Measurements from ENCODE around the gene EDNRB. TPM values are rescaled to one million over a fixed set of nuclear protein-coding genes. Genes with fewer than 3 reads are reported as not detected.

The EDNRB gene
- total RNA-seq, 1 experiment from 2014 or later, result 0.22 TPM

GRCh38 chr13:77966671-77967070 is 48.0 kb upstream of the EDNRB start:
- Histone ChIP-seq H3K9ac (ENCODE audit: low read length) (no peak overlapping the region), H3K27me3 (ENCODE audit: insufficient read depth, low read length) (no peaks in the 10 kb centered on the region), H3K9me2 (ENCODE audit: insufficient read depth) (no peaks in the 10 kb centered on the region), H3K79me2 (ENCODE audit: insufficient read depth, low read length) (no peaks in the 10 kb centered on the region), H3K4me1 (ENCODE audit: control insufficient read depth in 1 of 2, insufficient read depth in 2 of 2, low read length in 2 of 2) (no peaks in the 10 kb centered on the region), H3K27ac (ENCODE audit: low read depth, low read length) (no peak overlapping the region), H3K4me2 (ENCODE audit: low read length) (no peak overlapping the region), H3K9me3 (ENCODE audit: control insufficient read depth in 1 of 2, insufficient read depth in 1 of 2, low read depth in 1 of 2, low read length in 2 of 2) (no peaks in the 10 kb centered on the region; a peak in 1 of 4 replicates), H4K20me1 (ENCODE audit: insufficient read depth) (no peaks in the 10 kb centered on the region), H3K4me3 (replicated peaks in 1 of 2; ENCODE audit: low read depth in 1 of 2, low read length in 2 of 2) (no peak overlapping the region), H3K36me3 (ENCODE audit: control insufficient read depth in 1 of 2, insufficient read depth in 2 of 2, low read length in 2 of 2) (no peaks in the 10 kb centered on the region), H2AFZ (ENCODE audit: low read depth, low read length, poor library complexity, severe bottlenecking) (no peak overlapping the region)
- ChIA-PET RAD21 (ENCODE audit: low non-redundant PET in 1 of 2, low total read pairs in 2 of 2, uncharacterized antibody in 2 of 2, unreplicated experiment in 2 of 2) (no interaction called here), CTCF (no interaction called here), POLR2A (no interaction called here)
- no TSS peak for BruUV-seq (replicated peaks)
- ATAC-seq (no peak), DNase-seq (ENCODE audit: low read depth, low spot score) (no peak)
- intact Hi-C loops (cut with micrococcal nuclease), result no loop called here
- TF ChIP-seq POLR2AphosphoS5 (IDR thresholded peaks at IDR 0.05; ENCODE audit: low read depth, low read length), result no peak
- no peak for TF ChIP-seq ZNF274 (IDR thresholded peaks at IDR 0.05; ENCODE audit: low read depth, low read length)

- Histone ChIP-seq H3K4me1 (ENCODE audit: control insufficient read depth in 1 of 2, insufficient read depth in 2 of 2, low read length in 2 of 2) (no peaks in the 10 kb centered on the region), H3K9ac (ENCODE audit: low read length) (no peak overlapping the region), H3K9me3 (ENCODE audit: control insufficient read depth in 1 of 2, insufficient read depth in 1 of 2, low read depth in 1 of 2, low read length in 2 of 2) (peaks cover 0 to 5% of the 10 kb centered on the region in 2 experiments; a peak in 1 of 4 replicates), H3K4me2 (ENCODE audit: low read length) (no peak overlapping the region), H3K27ac (ENCODE audit: low read depth, low read length) (no peak overlapping the region), H2AFZ (ENCODE audit: low read depth, low read length, poor library complexity, severe bottlenecking) (no peak overlapping the region), H3K9me2 (ENCODE audit: insufficient read depth) (no peaks in the 10 kb centered on the region), H3K4me3 (replicated peaks in 1 of 2; ENCODE audit: low read depth in 1 of 2, low read length in 2 of 2) (no peak overlapping the region), H4K20me1 (ENCODE audit: insufficient read depth) (no peaks in the 10 kb centered on the region), H3K79me2 (ENCODE audit: insufficient read depth, low read length) (no peaks in the 10 kb centered on the region), H3K36me3 (ENCODE audit: control insufficient read depth in 1 of 2, insufficient read depth in 2 of 2, low read length in 2 of 2) (no peaks in the 10 kb centered on the region), H3K27me3 (ENCODE audit: insufficient read depth, low read length) (no peaks in the 10 kb centered on the region)
- ChIA-PET RAD21 (ENCODE audit: low non-redundant PET in 1 of 2, low total read pairs in 2 of 2, uncharacterized antibody in 2 of 2, unreplicated experiment in 2 of 2) (no interaction called here), CTCF (no interaction called here), POLR2A (no interaction called here)
- intact Hi-C loops (cut with micrococcal nuclease), result no loop called here
- ATAC-seq (no peak), DNase-seq (ENCODE audit: low read depth, low spot score) (no peak)
- BruUV-seq (replicated peaks), result no TSS peak
- TF ChIP-seq POLR2A (IDR thresholded peaks at IDR 0.05; ENCODE audit: borderline replicate concordance, extremely low read depth, insufficient read depth, insufficient read length), result no peak
Measured at GRCh38 chr13:77952737-77953136, 34.1 kb upstream of the EDNRB start.

- no peaks in the 10 kb centered on the region for H4K20me1 ChIP-seq (ENCODE audit: insufficient read depth)
- ChIA-PET RAD21 (ENCODE audit: low non-redundant PET in 1 of 2, low total read pairs in 2 of 2, uncharacterized antibody in 2 of 2, unreplicated experiment in 2 of 2) (no interaction called here), CTCF (no interaction called here), POLR2A (no interaction called here)
- H3K36me3 ChIP-seq (ENCODE audit: control insufficient read depth in 1 of 2, insufficient read depth in 2 of 2, low read length in 2 of 2), result no peaks in the 10 kb centered on the region
- H3K4me1 ChIP-seq (ENCODE audit: control insufficient read depth in 1 of 2, insufficient read depth in 2 of 2, low read length in 2 of 2), result no peaks in the 10 kb centered on the region
- BruUV-seq (replicated peaks), result no TSS peak
- H3K9ac ChIP-seq (ENCODE audit: low read length), result no peak overlapping the region
- H2AFZ ChIP-seq (ENCODE audit: low read depth, low read length, poor library complexity, severe bottlenecking), result no peak overlapping the region
- no peak overlapping the region for H3K4me2 ChIP-seq (ENCODE audit: low read length)
- H3K27me3 ChIP-seq (ENCODE audit: insufficient read depth, low read length), result no peaks in the 10 kb centered on the region
- no peak for ATAC-seq
- no peaks in the 10 kb centered on the region for H3K79me2 ChIP-seq (ENCODE audit: insufficient read depth, low read length)
- DNase-seq (ENCODE audit: low read depth, low spot score), result no peak
- H3K4me3 ChIP-seq (replicated peaks in 1 of 2; ENCODE audit: low read depth in 1 of 2, low read length in 2 of 2), result no peak overlapping the region
- intact Hi-C loops (cut with micrococcal nuclease), result no loop called here
- H3K9me3 ChIP-seq (ENCODE audit: control insufficient read depth in 1 of 2, insufficient read depth in 1 of 2, low read depth in 1 of 2, low read length in 2 of 2), result peaks cover 0 to 5% of the 10 kb centered on the region in 2 experiments; a peak in 1 of 4 replicates
- no peak overlapping the region for H3K27ac ChIP-seq (ENCODE audit: low read depth, low read length)
- no peaks in the 10 kb centered on the region for H3K9me2 ChIP-seq (ENCODE audit: insufficient read depth)
- TF ChIP-seq SRF (IDR thresholded peaks at IDR 0.05; ENCODE audit: low read depth), result no peak
- no peak for TF ChIP-seq ZNF274 (IDR thresholded peaks at IDR 0.05; ENCODE audit: low read depth, low read length)
- TF ChIP-seq CBX3 (IDR thresholded peaks at IDR 0.05; ENCODE audit: low read depth), result no peak
- no peak for TF ChIP-seq EGR1 (IDR thresholded peaks at IDR 0.05; ENCODE audit: low read depth)
Measured at GRCh38 chr13:77952276-77952675, 33.6 kb upstream of the EDNRB start.

Data from HCT116 (cell line).